Neuron (in vitro differentiated cells): ENCODE measurements around the gene S100A13.
"Not testable (repeated sequence)": the region's sequence is repeated elsewhere in the genome, so short reads cannot be mapped to it uniquely, and the experiment has no call there.

ENCODE experiments used
- H2AFZ ChIP-seq: one replicate; pipeline ENCODE4 v1.6.1; 2013; ENCODE audit warnings: low read depth, mild to moderate bottlenecking, inconsistent platforms, low read length, moderate library complexity
- H3K27me3 ChIP-seq: one replicate; pipeline ENCODE4 v1.6.1; 2013; ENCODE audit warnings: low read length; ENCODE audit not compliant: insufficient read depth
- H3K36me3 ChIP-seq: one replicate; pipeline ENCODE4 v1.6.1; 2013; ENCODE audit warnings: low read length; ENCODE audit not compliant: insufficient read depth
- H3K4me1 ChIP-seq: one replicate; pipeline ENCODE4 v1.6.1; 2013; ENCODE audit warnings: low read length; ENCODE audit not compliant: insufficient read depth
- H3K4me3 ChIP-seq: 2 replicates; pipeline ENCODE4 v1.5.1; 2013; ENCODE audit warnings: mild to moderate bottlenecking, low read length, moderate library complexity
- H3K9me3 ChIP-seq: one replicate; pipeline ENCODE4 v1.6.1; 2013; ENCODE audit warnings: low read length

S100A13 gene

GRCh38 chr1:153642161-153642560 lies 14.9 kb upstream of the S100A13 start:
- peaks cover 92% of the 10 kb centered on the region for H3K36me3 ChIP-seq
- no peaks in the 10 kb centered on the region for H3K27me3 ChIP-seq
- H2AFZ ChIP-seq: no peak overlapping the region
- H3K9me3 ChIP-seq: no peaks in the 10 kb centered on the region
- no peaks in the 10 kb centered on the region for H3K4me1 ChIP-seq
- no peak overlapping the region for H3K4me3 ChIP-seq

GRCh38 chr1:153640861-153641260 lies 13.6 kb upstream of the S100A13 start:
- Histone ChIP-seq H3K36me3 (peaks cover 99% of the 10 kb centered on the region), H2AFZ (no peak overlapping the region)

DNA sequence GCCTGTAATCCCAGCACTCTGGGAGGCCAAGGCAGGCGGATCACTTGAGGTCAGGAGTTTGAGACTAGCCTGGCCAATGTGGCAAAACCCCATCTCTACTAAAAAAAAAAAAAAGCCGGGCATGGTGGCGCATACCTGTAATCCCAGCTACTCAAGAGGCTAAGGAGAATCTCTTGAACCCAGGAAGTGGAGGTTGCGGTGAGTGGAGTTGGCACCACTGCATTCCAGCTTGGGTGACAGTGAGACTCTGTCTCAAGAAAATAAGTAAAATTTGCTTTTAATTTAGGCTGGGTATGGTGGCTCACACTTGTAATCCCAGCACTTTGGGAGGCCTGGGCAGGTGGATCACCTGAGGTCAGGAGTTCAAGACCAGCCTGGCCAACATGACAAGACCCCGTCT lies 12.9 kb upstream of the S100A13 start:
- not testable (repeated sequence) for H2AFZ ChIP-seq, H3K4me1 ChIP-seq, H3K4me3 ChIP-seq, H3K27me3 ChIP-seq, H3K9me3 ChIP-seq
- H3K36me3 ChIP-seq: peaks cover 98% of the 10 kb centered on the region

More at GRCh38 chr1:153640861-153641260, 13.6 kb upstream of the S100A13 start:
- Histone ChIP-seq H3K9me3 (no peaks in the 10 kb centered on the region), H3K4me3 (no peak overlapping the region), H3K27me3 (no peaks in the 10 kb centered on the region), H3K4me1 (no peaks in the 10 kb centered on the region)

- Histone ChIP-seq H3K27me3 (no peaks in the 10 kb centered on the region), H3K4me3 (no peak overlapping the region), H3K4me1 (peaks cover 3% of the 10 kb centered on the region), H2AFZ (no peak overlapping the region), H3K9me3 (no peaks in the 10 kb centered on the region), H3K36me3 (peaks cover 89% of the 10 kb centered on the region)
Observed at GRCh38 chr1:153639280-153639679, 12.0 kb upstream of the S100A13 start.

- peaks cover 3% of the 10 kb centered on the region for H3K4me1 ChIP-seq
- no peaks in the 10 kb centered on the region for H3K9me3 ChIP-seq
- peaks cover 79% of the 10 kb centered on the region for H3K36me3 ChIP-seq
- H3K27me3 ChIP-seq: no peaks in the 10 kb centered on the region
- H3K4me3 ChIP-seq: no peak overlapping the region
- no peak overlapping the region for H2AFZ ChIP-seq
Observed at GRCh38 chr1:153638261-153638660, 11.0 kb upstream of the S100A13 start.

DNA sequence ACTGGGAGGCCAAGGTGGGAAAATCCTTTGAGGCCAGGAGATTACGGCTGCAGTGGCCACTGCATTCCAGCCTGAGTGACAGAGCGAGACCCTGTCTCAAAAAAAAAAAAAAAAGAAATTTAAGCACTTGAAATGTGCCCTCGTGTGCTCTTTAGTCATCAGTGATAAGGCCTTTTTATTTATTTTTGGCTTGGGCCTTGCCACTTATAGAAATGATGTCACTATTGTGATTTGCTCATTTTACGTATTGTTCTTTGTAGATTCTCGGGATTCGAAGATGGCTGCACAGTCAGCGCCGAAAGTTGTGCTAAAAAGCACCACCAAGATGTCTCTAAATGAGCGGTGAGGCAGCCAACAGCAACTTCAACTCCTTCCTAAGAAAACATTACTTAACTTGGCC lies 9.0 kb upstream of the S100A13 start:
- Histone ChIP-seq H3K4me3 (no peak overlapping the region), H3K4me1 (peaks cover 3% of the 10 kb centered on the region), H3K27me3 (no peaks in the 10 kb centered on the region), H2AFZ (no peak overlapping the region), H3K9me3 (no peaks in the 10 kb centered on the region), H3K36me3 (peaks cover 59% of the 10 kb centered on the region)

- no peaks in the 10 kb centered on the region for H3K9me3 ChIP-seq
- H3K27me3 ChIP-seq: no peaks in the 10 kb centered on the region
- H3K4me1 ChIP-seq: peaks cover 3% of the 10 kb centered on the region
- H3K4me3 ChIP-seq: peak overlapping the region; percentile 95
- no peak overlapping the region for H2AFZ ChIP-seq
- peaks cover 55% of the 10 kb centered on the region for H3K36me3 ChIP-seq
Observed at GRCh38 chr1:153635872-153636271, 8.6 kb upstream of the S100A13 start.

GRCh38 chr1:153633754-153634665 lies 6.7 kb upstream of the S100A13 start, which contains the start of gene CHTOP:
TSS of gene CHTOP (plus strand) at chr1:153634066. CDS start at chr1:153636589, 2,523 bp downstream.
- Histone ChIP-seq H3K4me1 (peaks cover 3% of the 10 kb centered on the region), H3K9me3 (no peaks in the 10 kb centered on the region)

DNA sequence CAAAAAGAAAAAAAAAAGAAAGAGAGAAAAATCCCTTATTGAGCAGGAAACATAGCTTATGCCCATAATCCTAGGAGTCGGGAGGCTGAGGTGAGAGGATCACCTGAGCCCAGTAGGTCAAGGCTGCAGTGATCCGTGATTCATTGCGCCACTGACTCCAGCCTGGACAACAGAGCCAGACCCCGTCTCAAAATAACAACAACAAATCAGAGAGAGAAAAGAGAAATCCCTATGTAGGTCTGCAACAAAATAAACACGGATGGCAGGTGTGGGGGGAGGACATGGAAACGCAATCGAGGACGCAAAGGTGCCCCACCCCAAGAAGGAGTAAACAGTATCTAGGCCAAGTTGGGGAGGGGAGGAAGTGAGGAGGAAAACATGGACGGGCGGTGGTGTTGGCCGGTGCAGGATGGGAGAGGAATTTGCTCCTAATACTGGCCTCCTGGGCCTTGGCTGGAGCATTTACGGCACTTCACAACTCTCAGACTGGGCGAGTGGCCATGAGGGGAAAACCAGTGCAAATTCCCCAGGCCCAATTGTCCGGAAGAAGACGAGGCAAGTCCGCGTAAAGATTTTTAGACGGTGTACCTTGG lies 6.0 kb upstream of the S100A13 start:
- peaks cover 3% of the 10 kb centered on the region for H3K4me1 ChIP-seq
- no peak overlapping the region for H2AFZ ChIP-seq
- no peaks in the 10 kb centered on the region for H3K27me3 ChIP-seq
- H3K4me3 ChIP-seq: peak overlapping the region; percentile 95
- peaks cover 29% of the 10 kb centered on the region for H3K36me3 ChIP-seq
- no peaks in the 10 kb centered on the region for H3K9me3 ChIP-seq

More at GRCh38 chr1:153633754-153634665, 6.7 kb upstream of the S100A13 start, which contains the start of gene CHTOP:
- Histone ChIP-seq H3K4me3 (peak within 1 kb of the TSS; percentile 95), H3K36me3 (peaks cover 37% of the 10 kb centered on the region), H3K27me3 (no peaks in the 10 kb centered on the region), H2AFZ (no peak within 1 kb of the TSS)

DNA sequence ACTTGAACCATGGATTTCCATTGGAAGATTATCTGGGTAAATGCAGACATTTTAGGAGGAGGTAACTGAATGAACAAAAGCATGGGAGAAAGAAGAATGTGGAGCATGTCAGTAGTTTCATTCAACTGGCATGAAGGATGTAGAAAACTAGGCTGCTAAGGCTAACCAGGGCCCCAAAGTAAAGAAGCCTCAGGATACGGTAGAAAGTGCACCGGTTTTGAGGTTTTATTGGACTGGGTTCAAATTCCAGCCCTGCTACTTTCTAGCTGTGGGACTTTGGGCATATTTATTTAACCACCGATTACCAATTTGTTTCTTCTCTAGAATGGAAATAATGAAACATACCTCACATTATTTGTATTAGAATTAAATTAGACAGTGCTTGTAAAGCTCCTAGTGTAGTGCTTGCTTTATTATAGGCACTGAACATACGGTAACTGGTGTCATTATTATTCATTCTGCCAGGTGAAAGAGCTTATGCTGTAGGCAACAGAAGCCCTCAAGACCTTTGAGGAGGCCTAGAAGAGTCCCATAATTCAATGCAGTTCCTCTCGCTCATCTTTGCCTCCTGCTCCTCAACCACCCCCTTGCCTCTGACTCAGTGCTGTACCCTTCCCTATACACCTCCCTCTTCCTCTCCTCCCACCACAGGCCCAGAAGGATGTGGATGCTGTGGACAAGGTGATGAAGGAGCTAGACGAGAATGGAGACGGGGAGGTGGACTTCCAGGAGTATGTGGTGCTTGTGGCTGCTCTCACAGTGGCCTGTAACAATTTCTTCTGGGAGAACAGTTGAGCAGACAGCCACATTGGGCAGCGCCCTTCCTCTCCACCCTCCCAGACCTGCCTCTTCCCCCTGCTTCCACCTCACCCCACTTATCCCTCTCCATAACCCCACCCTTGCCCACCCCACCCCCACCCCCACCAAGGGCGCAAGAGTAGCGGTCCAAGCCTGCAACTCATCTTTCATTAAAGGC lies 4.0 kb upstream of the S100A13 start:
- Histone ChIP-seq H3K27me3 (no peaks in the 10 kb centered on the region), H3K9me3 (no peaks in the 10 kb centered on the region), H2AFZ (no peak overlapping the region), H3K4me1 (peaks cover 17% of the 10 kb centered on the region), H3K36me3 (peaks cover 10% of the 10 kb centered on the region), H3K4me3 (no peak overlapping the region)

GRCh38 chr1:153630384-153630783 lies 3.1 kb upstream of the S100A13 start:
- Histone ChIP-seq H3K9me3 (no peaks in the 10 kb centered on the region), H2AFZ (no peak overlapping the region), H3K4me1 (peaks cover 19% of the 10 kb centered on the region), H3K36me3 (peaks cover 5% of the 10 kb centered on the region), H3K4me3 (no peak overlapping the region), H3K27me3 (no peaks in the 10 kb centered on the region)

GRCh38 chr1:153629971-153630370 lies 2.7 kb upstream of the S100A13 start:
- Histone ChIP-seq H3K27me3 (no peaks in the 10 kb centered on the region), H2AFZ (no peak overlapping the region), H3K9me3 (no peaks in the 10 kb centered on the region), H3K4me3 (no peak overlapping the region), H3K36me3 (peaks cover 5% of the 10 kb centered on the region), H3K4me1 (peaks cover 16% of the 10 kb centered on the region)
